ENCODE results near the gene FFAR3. TPM values are rescaled to one million over a fixed set of nuclear protein-coding genes. Genes with fewer than 3 reads are reported as not detected.
A peak's percentile ranks its signal among the peaks of the same experiment; 100 is the strongest.

Gene FFAR3
- not detected for total RNA-seq
- polyA plus RNA-seq (2013, experiment 1 of 2) = 0.06 TPM
- polyA plus RNA-seq (2013, experiment 2 of 2) = 0.04 TPM
- 0 to 2.0 (median 0.10) reads per million in 172 experiments for total RNA-seq

- Histone ChIP-seq H3K27me3 (ENCODE audit: control insufficient read depth in 1 of 2, insufficient read depth in 2 of 2, low read length in 2 of 2) (no peaks in the 10 kb centered on the region), H3K4me3 (ENCODE audit: low read length) (no peak within 1 kb of the TSS), H3K27ac (ENCODE audit: low read depth in 1 of 2, low read length in 2 of 2) (no peak within 1 kb of the TSS), H3K9me3 (ENCODE audit: control insufficient read depth in 1 of 2, insufficient read depth in 1 of 2, low read length in 2 of 2) (no peaks in the 10 kb centered on the region), H3K4me1 (ENCODE audit: insufficient read depth, low read length) (peaks cover 7% of the 10 kb centered on the region), H3K36me3 (ENCODE audit: insufficient read depth, low read length) (no peaks in the 10 kb centered on the region)
- Mint-ChIP-seq H3K27me3 (peaks cover 5% of the 10 kb centered on the region), H3K4me3 (no peak within 1 kb of the TSS), H3K27ac (no peak within 1 kb of the TSS), H3K4me1 (ENCODE audit: low read depth) (peaks cover 9% of the 10 kb centered on the region), H3K36me3 (ENCODE audit: low read depth) (no peaks in the 10 kb centered on the region), H3K9me3 (no peaks in the 10 kb centered on the region)
- TF ChIP-seq CTCF (IDR thresholded peaks at IDR 0.05) = no peak
- intact Hi-C loops (cut with DNase I, micrococcal nuclease) = no loop called here
- POLR2A ChIA-PET = interaction anchor here (1.1 to 2.5 kb wide), 2 partner anchors 105 to 137 kb away, joined by 3 to 13 read pairs; no protein-coding TSS in a partner anchor
- peak in 5 of 14 experiments; percentile 18 to 60 (median 30) for DNase-seq
- CTCF ChIA-PET = no interaction called here
- ATAC-seq (ENCODE audit: poor library complexity) = peak; percentile 43
Measured at GRCh38 chr19:35357867-35358573, at the start of gene FFAR3. FFAR3 (plus strand) TSS chr19:35358460; CDS start chr19:35358891, 431 bp downstream.

- intact Hi-C loops (cut with DNase I, micrococcal nuclease) = no loop called here
- Histone ChIP-seq H3K9me3 (ENCODE audit: control insufficient read depth in 1 of 2, insufficient read depth in 1 of 2, low read length in 2 of 2) (no peaks in the 10 kb centered on the region), H3K27me3 (ENCODE audit: control insufficient read depth in 1 of 2, insufficient read depth in 2 of 2, low read length in 2 of 2) (no peaks in the 10 kb centered on the region), H3K27ac (ENCODE audit: low read depth in 1 of 2, low read length in 2 of 2) (no peak overlapping the region), H3K36me3 (ENCODE audit: insufficient read depth, low read length) (no peaks in the 10 kb centered on the region), H3K4me3 (ENCODE audit: low read length) (no peak overlapping the region), H3K4me1 (ENCODE audit: insufficient read depth, low read length) (no peaks in the 10 kb centered on the region)
- CTCF ChIA-PET = no interaction called here
- no peak for DNase-seq
- POLR2A ChIA-PET = no interaction called here
- Mint-ChIP-seq H3K36me3 (ENCODE audit: low read depth) (no peaks in the 10 kb centered on the region), H3K27me3 (no peaks in the 10 kb centered on the region), H3K4me1 (ENCODE audit: low read depth) (no peaks in the 10 kb centered on the region), H3K27ac (no peak overlapping the region), H3K4me3 (no peak overlapping the region), H3K9me3 (no peaks in the 10 kb centered on the region)
- ATAC-seq (ENCODE audit: poor library complexity) = no peak
- TF ChIP-seq CTCF (IDR thresholded peaks at IDR 0.05) = no peak
Measured at GRCh38 chr19:35308910-35309309, 49.4 kb upstream of the FFAR3 start.

GRCh38 chr19:35309481-35310279, 48.6 kb upstream of the FFAR3 start:
- ATAC-seq (ENCODE audit: poor library complexity) (no peak), DNase-seq (no peak)
- ChIA-PET POLR2A (no interaction called here), CTCF (no interaction called here)
- H3K9me3 Mint-ChIP-seq = no peaks in the 10 kb centered on the region
- H3K27me3 Mint-ChIP-seq = no peaks in the 10 kb centered on the region
- H3K36me3 Mint-ChIP-seq (ENCODE audit: low read depth) = no peaks in the 10 kb centered on the region
- no peaks in the 10 kb centered on the region for H3K36me3 ChIP-seq (ENCODE audit: insufficient read depth, low read length)
- no peak overlapping the region for H3K4me3 ChIP-seq (ENCODE audit: low read length)
- no peak overlapping the region for H3K27ac Mint-ChIP-seq
- no peak overlapping the region for H3K27ac ChIP-seq (ENCODE audit: low read depth in 1 of 2, low read length in 2 of 2)
- no peaks in the 10 kb centered on the region for H3K4me1 ChIP-seq (ENCODE audit: insufficient read depth, low read length)
- no peaks in the 10 kb centered on the region for H3K4me1 Mint-ChIP-seq (ENCODE audit: low read depth)
- H3K9me3 ChIP-seq (ENCODE audit: control insufficient read depth in 1 of 2, insufficient read depth in 1 of 2, low read length in 2 of 2) = no peaks in the 10 kb centered on the region
- no peaks in the 10 kb centered on the region for H3K27me3 ChIP-seq (ENCODE audit: control insufficient read depth in 1 of 2, insufficient read depth in 2 of 2, low read length in 2 of 2)
- TF ChIP-seq CTCF (IDR thresholded peaks at IDR 0.05) = no peak
- H3K4me3 Mint-ChIP-seq = no peak overlapping the region
- intact Hi-C loops (cut with DNase I, micrococcal nuclease) = no loop called here
